ENCODE results near the gene MREG. TPM values are rescaled to one million over a fixed set of nuclear protein-coding genes. Genes with fewer than 3 reads are reported as not detected.

Gene MREG
- total RNA-seq, 1 experiment from 2014 or later = 15.9 TPM

- intact Hi-C loops (cut with micrococcal nuclease; ENCODE audit: unreplicated experiment) = no loop called here
- CTCF ChIA-PET = interaction anchor here (0.7 kb wide), 1 partner anchor 649 kb away, joined by 5 read pairs; no protein-coding TSS in a partner anchor
- Histone ChIP-seq H3K27ac (ENCODE audit: low read depth, low read length, poor library complexity, severe bottlenecking) (no peak overlapping the region), H3K9me3 (ENCODE audit: low read depth, low read length, poor library complexity, severe bottlenecking) (no peaks in the 10 kb centered on the region), H3K36me3 (ENCODE audit: insufficient read depth, low read length, poor library complexity, severe bottlenecking) (peaks cover 6% of the 10 kb centered on the region), H3K4me3 (ENCODE audit: low read depth, low read length, poor library complexity, severe bottlenecking) (no peak overlapping the region), H3K4me1 (ENCODE audit: insufficient read depth, low read length, poor library complexity, severe bottlenecking) (no peaks in the 10 kb centered on the region), H3K27me3 (replicated peaks; ENCODE audit: insufficient read depth, low read depth, low read length, poor library complexity) (no peaks in the 10 kb centered on the region)
- BruUV-seq (replicated peaks) = no TSS peak
- no peak for TF ChIP-seq EZH2 (IDR thresholded peaks at IDR 0.05; ENCODE audit: borderline replicate concordance, low read depth, low read length, poor library complexity, severe bottlenecking)
- TF ChIP-seq, protein P1, sequence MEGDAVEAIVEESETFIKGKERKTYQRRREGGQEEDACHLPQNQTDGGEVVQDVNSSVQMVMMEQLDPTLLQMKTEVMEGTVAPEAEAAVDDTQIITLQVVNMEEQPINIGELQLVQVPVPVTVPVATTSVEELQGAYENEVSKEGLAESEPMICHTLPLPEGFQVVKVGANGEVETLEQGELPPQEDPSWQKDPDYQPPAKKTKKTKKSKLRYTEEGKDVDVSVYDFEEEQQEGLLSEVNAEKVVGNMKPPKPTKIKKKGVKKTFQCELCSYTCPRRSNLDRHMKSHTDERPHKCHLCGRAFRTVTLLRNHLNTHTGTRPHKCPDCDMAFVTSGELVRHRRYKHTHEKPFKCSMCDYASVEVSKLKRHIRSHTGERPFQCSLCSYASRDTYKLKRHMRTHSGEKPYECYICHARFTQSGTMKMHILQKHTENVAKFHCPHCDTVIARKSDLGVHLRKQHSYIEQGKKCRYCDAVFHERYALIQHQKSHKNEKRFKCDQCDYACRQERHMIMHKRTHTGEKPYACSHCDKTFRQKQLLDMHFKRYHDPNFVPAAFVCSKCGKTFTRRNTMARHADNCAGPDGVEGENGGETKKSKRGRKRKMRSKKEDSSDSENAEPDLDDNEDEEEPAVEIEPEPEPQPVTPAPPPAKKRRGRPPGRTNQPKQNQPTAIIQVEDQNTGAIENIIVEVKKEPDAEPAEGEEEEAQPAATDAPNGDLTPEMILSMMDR (conservative IDR thresholded peaks at IDR 0.05; ENCODE audit: low read depth, low read length) = no peak
- DNase-seq (ENCODE audit: low spot score) = no peak
- POLR2A ChIA-PET (ENCODE audit: low non-redundant PET) = no interaction called here
These were observed 34.0 kb upstream of the MREG start for GRCh38 chr2:216047397-216047796.

DNA sequence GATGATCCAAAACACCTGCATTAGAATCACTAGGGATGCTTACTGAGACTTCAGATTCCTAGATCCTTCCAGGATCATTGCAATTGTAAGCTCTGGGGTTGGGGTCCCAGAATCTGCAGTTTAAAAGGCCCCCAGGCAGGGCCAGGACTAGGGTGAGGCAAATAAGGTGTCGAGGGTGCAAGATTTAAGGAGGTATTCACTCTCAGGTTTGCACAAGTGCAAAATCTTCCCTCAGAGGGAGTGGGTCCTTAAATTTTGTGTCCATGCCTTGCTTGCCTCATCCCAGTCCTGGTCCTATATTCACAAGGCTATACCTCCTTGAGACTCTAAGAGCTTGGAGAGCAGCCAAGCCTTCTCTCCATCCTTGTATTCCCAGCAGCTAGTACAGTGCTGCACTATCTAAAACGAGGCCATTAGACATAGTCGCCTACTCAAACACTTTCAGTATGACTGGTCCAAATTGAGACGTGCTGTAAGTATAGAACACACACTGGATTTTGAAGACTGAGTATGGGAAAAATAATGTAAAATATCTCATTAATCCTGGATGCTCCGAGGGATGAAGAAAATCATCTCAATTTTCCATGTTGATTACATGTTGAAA is 31.6 kb upstream of the MREG start:
- no peaks in the 10 kb centered on the region for H3K4me1 ChIP-seq (ENCODE audit: insufficient read depth, low read length, poor library complexity, severe bottlenecking)
- ChIA-PET POLR2A (ENCODE audit: low non-redundant PET) (no interaction called here), CTCF (no interaction called here)
- no peak for DNase-seq (ENCODE audit: low spot score)
- TF ChIP-seq EZH2 (IDR thresholded peaks at IDR 0.05; ENCODE audit: borderline replicate concordance, low read depth, low read length, poor library complexity, severe bottlenecking) = no peak
- TF ChIP-seq, protein P1 (conservative IDR thresholded peaks at IDR 0.05; ENCODE audit: low read depth, low read length) = no peak
- H3K9me3 ChIP-seq (ENCODE audit: low read depth, low read length, poor library complexity, severe bottlenecking) = no peaks in the 10 kb centered on the region
- H3K27me3 ChIP-seq (replicated peaks; ENCODE audit: insufficient read depth, low read depth, low read length, poor library complexity) = no peaks in the 10 kb centered on the region
- H3K27ac ChIP-seq (ENCODE audit: low read depth, low read length, poor library complexity, severe bottlenecking) = no peak overlapping the region
- intact Hi-C loops (cut with micrococcal nuclease; ENCODE audit: unreplicated experiment) = no loop called here
- H3K36me3 ChIP-seq (ENCODE audit: insufficient read depth, low read length, poor library complexity, severe bottlenecking) = peaks cover 9% of the 10 kb centered on the region
- no TSS peak for BruUV-seq (replicated peaks)
- no peak overlapping the region for H3K4me3 ChIP-seq (ENCODE audit: low read depth, low read length, poor library complexity, severe bottlenecking)

DNA sequence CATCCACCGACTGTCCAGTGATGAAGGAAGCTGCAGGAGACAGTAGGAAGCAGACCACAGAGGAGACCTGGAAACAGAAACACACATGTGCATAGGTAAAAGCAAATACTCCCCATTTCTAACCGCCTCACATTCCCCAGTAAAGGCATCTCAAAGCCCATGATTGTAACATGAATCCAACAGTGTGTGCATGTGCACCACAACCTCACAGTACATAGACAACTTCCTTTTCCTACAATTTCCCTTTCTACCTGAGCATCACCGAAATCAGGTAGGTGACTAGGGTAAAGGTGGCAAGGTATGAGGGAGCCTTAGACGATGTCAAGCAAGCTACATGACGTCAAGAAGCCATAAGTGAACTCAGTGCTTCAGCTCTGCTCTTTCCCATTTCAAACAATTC is 30.6 kb upstream of the MREG start:
- Histone ChIP-seq H3K4me1 (ENCODE audit: insufficient read depth, low read length, poor library complexity, severe bottlenecking) (no peaks in the 10 kb centered on the region), H3K27ac (ENCODE audit: low read depth, low read length, poor library complexity, severe bottlenecking) (no peak overlapping the region), H3K36me3 (ENCODE audit: insufficient read depth, low read length, poor library complexity, severe bottlenecking) (peaks cover 9% of the 10 kb centered on the region), H3K27me3 (replicated peaks; ENCODE audit: insufficient read depth, low read depth, low read length, poor library complexity) (no peaks in the 10 kb centered on the region), H3K4me3 (ENCODE audit: low read depth, low read length, poor library complexity, severe bottlenecking) (no peak overlapping the region), H3K9me3 (ENCODE audit: low read depth, low read length, poor library complexity, severe bottlenecking) (no peaks in the 10 kb centered on the region)
- CTCF ChIA-PET = no interaction called here
- TF ChIP-seq, protein P1 (conservative IDR thresholded peaks at IDR 0.05; ENCODE audit: low read depth, low read length) = no peak
- no peak for TF ChIP-seq EZH2 (IDR thresholded peaks at IDR 0.05; ENCODE audit: borderline replicate concordance, low read depth, low read length, poor library complexity, severe bottlenecking)
- intact Hi-C loops (cut with micrococcal nuclease; ENCODE audit: unreplicated experiment) = no loop called here
- POLR2A ChIA-PET (ENCODE audit: low non-redundant PET) = no interaction called here
- BruUV-seq (replicated peaks) = no TSS peak
- no peak for DNase-seq (ENCODE audit: low spot score)
